Loucy (cell line): ENCODE data around the gene AP5Z1.

Experiments used
- H2AFZ ChIP-seq: fragments of 200-600 bp; sonication (generic); 2 replicates; pipeline ENCODE4 v1.6.0; 2016; ENCODE audit warnings: antibody characterized with exemption, mild to moderate bottlenecking, low read length, moderate library complexity
- H3F3A ChIP-seq: fragments of 200-600 bp; 2 replicates; pipeline ENCODE4 v1.6.0; 2016; ENCODE audit warnings: antibody characterized with exemption, low read depth, mild to moderate bottlenecking
- H3K27me3 ChIP-seq: fragments of 200-600 bp; sonication (generic); 2 replicates; pipeline ENCODE4 v1.6.1; 2014; ENCODE audit warnings: low read length, mild to moderate bottlenecking; ENCODE audit not compliant: insufficient read depth, poor library complexity, severe bottlenecking
- H3K36me3 ChIP-seq: fragments of 200-600 bp; sonication (generic); 2 replicates; pipeline ENCODE4 v1.6.1; 2016; ENCODE audit warnings: low read length; ENCODE audit not compliant: insufficient read depth
- H3K4me1 ChIP-seq: fragments of 200-600 bp; sonication (generic); 2 replicates; pipeline ENCODE4 v1.5.1; 2014; ENCODE audit warnings: low read length, mild to moderate bottlenecking; ENCODE audit not compliant: insufficient read depth, poor library complexity, severe bottlenecking
- H3K4me2 ChIP-seq: fragments of 200-600 bp; sonication (generic); 2 replicates; pipeline ENCODE4 v1.6.0; 2014; ENCODE audit warnings: antibody characterized with exemption, low read length, low read depth, mild to moderate bottlenecking; ENCODE audit not compliant: poor library complexity, severe bottlenecking
- H3K4me3 ChIP-seq: fragments of 200-600 bp; sonication (generic); 2 replicates; pipeline ENCODE4 v1.5.1; 2014; ENCODE audit warnings: low read length, mild to moderate bottlenecking, mixed read lengths; ENCODE audit not compliant: poor library complexity, severe bottlenecking
- H3K79me2 ChIP-seq: fragments of 200-600 bp; sonication (generic); 2 replicates; pipeline ENCODE4 v1.6.1; 2014; ENCODE audit warnings: low read length; ENCODE audit not compliant: insufficient read depth
- H3K9ac ChIP-seq: fragments of 200-600 bp; sonication (generic); 2 replicates; pipeline ENCODE4 v1.6.0; 2014; ENCODE audit warnings: mild to moderate bottlenecking, low read depth, low read length, moderate library complexity; ENCODE audit not compliant: poor library complexity, severe bottlenecking
- H3K9me2 ChIP-seq: fragments of 200-600 bp; sonication (generic); replicated peaks from 2 replicates; pipeline ENCODE4 v1.6.1; 2016; ENCODE audit warnings: low read depth, low read length, mixed read lengths
- H3K9me3 ChIP-seq: fragments of 200-600 bp; sonication (generic); 2 replicates; pipeline ENCODE4 v1.6.1; 2014; ENCODE audit warnings: mild to moderate bottlenecking, antibody characterized with exemption, low read length, low read depth; ENCODE audit not compliant: insufficient read depth
- H4K20me1 ChIP-seq: fragments of 200-600 bp; sonication (generic); 2 replicates; pipeline ENCODE4 v1.6.0; 2014; ENCODE audit warnings: antibody characterized with exemption, low read length, mild to moderate bottlenecking; ENCODE audit not compliant: insufficient read depth, poor library complexity, severe bottlenecking
- CTCF ChIP-seq: fragments of 200-600 bp; sonication (generic); conservative IDR thresholded peaks from 2 replicates; pipeline ENCODE4 v1.5.1; 2014; ENCODE audit warnings: mild to moderate bottlenecking, antibody characterized with exemption, low read length
- EZH2phosphoT487 ChIP-seq: fragments of 200-600 bp; IDR thresholded peaks from 2 replicates; pipeline ENCODE4 v1.6.1; 2018; ENCODE audit warnings: antibody characterized with exemption, mild to moderate bottlenecking, moderate library complexity, borderline replicate concordance

AP5Z1 gene

GRCh38 chr7:4763091-4763793 is 12.2 kb upstream of the AP5Z1 start:
- Histone ChIP-seq H3K79me2 (no peaks in the 10 kb centered on the region), H2AFZ (no peak overlapping the region), H3K9me2 (no peaks in the 10 kb centered on the region), H3K9me3 (no peaks in the 10 kb centered on the region), H3K36me3 (peaks cover 52% of the 10 kb centered on the region; the same call in 1 of the 2 replicates), H3K4me3 (no peak overlapping the region), H3K27me3 (no peaks in the 10 kb centered on the region), H3K4me1 (no peaks in the 10 kb centered on the region), H3K4me2 (no peak overlapping the region), H4K20me1 (no peaks in the 10 kb centered on the region), H3F3A (no peaks in the 10 kb centered on the region), H3K9ac (no peak overlapping the region)
- TF ChIP-seq EZH2phosphoT487 (no peak), CTCF (no peak)

- Histone ChIP-seq H3K4me2 (no peak overlapping the region), H3K36me3 (peaks cover 47% of the 10 kb centered on the region; the same call in 1 of the 2 replicates), H3K4me3 (no peak overlapping the region), H3K9me2 (no peaks in the 10 kb centered on the region), H3F3A (no peaks in the 10 kb centered on the region), H4K20me1 (no peaks in the 10 kb centered on the region), H3K9ac (no peak overlapping the region), H3K9me3 (no peaks in the 10 kb centered on the region), H3K4me1 (no peaks in the 10 kb centered on the region), H3K79me2 (no peaks in the 10 kb centered on the region), H3K27me3 (no peaks in the 10 kb centered on the region), H2AFZ (no peak overlapping the region)
- no peak for TF ChIP-seq CTCF
- no peak for TF ChIP-seq EZH2phosphoT487
Measured at GRCh38 chr7:4763794-4764185, 11.6 kb upstream of the AP5Z1 start.

GRCh38 chr7:4764402-4765007 is 10.9 kb upstream of the AP5Z1 start:
- Histone ChIP-seq H3K4me2 (no peak overlapping the region), H3K36me3 (peaks cover 41% of the 10 kb centered on the region; the same call in 1 of the 2 replicates), H2AFZ (no peak overlapping the region), H3K9me2 (no peaks in the 10 kb centered on the region), H3K27me3 (no peaks in the 10 kb centered on the region), H3K4me3 (no peak overlapping the region), H4K20me1 (no peaks in the 10 kb centered on the region), H3K9me3 (no peaks in the 10 kb centered on the region), H3K4me1 (no peaks in the 10 kb centered on the region), H3F3A (no peaks in the 10 kb centered on the region), H3K9ac (no peak overlapping the region), H3K79me2 (no peaks in the 10 kb centered on the region)
- no peak for TF ChIP-seq EZH2phosphoT487
- TF ChIP-seq CTCF: no peak
